Measurements from ENCODE around the gene RUSC1. TPM values are rescaled to one million over a fixed set of nuclear protein-coding genes. Genes with fewer than 3 reads are reported as not detected.

RUSC1 gene
- total RNA-seq, 1 experiment from 2014 or later, result 68.8 TPM

DNA sequence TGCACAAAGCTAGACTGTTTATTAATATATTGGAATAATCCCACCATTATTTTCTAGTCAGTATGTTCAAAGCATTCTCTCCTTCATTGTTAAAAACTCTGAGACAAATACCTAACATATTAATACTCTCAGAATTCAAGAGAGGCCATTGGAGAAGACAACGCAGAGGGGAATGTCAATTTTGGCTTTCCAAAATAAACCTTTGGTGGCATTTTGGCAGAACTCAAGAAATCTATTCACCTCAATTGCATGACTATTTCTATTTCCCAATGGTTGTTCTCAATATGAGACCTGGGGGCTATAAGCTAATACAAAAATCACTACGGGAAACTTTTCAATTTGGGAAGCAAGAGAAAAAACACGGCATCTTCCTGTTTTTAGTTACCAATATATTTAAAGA, 58.5 kb downstream of the RUSC1 start:
- TF ChIP-seq, protein P1, sequence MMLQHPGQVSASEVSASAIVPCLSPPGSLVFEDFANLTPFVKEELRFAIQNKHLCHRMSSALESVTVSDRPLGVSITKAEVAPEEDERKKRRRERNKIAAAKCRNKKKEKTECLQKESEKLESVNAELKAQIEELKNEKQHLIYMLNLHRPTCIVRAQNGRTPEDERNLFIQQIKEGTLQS (CRISPR knock-in tag; conservative IDR thresholded peaks at IDR 0.05), result no peak
- TF ChIP-seq, protein P2, sequence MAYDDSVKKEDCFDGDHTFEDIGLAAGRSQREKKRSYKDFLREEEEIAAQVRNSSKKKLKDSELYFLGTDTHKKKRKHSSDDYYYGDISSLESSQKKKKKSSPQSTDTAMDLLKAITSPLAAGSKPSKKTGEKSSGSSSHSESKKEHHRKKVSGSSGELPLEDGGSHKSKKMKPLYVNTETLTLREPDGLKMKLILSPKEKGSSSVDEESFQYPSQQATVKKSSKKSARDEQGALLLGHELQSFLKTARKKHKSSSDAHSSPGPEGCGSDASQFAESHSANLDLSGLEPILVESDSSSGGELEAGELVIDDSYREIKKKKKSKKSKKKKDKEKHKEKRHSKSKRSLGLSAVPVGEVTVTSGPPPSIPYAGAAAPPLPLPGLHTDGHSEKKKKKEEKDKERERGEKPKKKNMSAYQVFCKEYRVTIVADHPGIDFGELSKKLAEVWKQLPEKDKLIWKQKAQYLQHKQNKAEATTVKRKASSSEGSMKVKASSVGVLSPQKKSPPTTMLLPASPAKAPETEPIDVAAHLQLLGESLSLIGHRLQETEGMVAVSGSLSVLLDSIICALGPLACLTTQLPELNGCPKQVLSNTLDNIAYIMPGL (CRISPR knock-in tag; IDR thresholded peaks at IDR 0.05), result no peak
- no peak for TF ChIP-seq NFE2L1 (CRISPR knock-in tag; IDR thresholded peaks at IDR 0.05)
- TF ChIP-seq ZNF263 (CRISPR knock-in tag; IDR thresholded peaks at IDR 0.05; ENCODE audit: low read depth), result no peak
- TF ChIP-seq, protein P3, sequence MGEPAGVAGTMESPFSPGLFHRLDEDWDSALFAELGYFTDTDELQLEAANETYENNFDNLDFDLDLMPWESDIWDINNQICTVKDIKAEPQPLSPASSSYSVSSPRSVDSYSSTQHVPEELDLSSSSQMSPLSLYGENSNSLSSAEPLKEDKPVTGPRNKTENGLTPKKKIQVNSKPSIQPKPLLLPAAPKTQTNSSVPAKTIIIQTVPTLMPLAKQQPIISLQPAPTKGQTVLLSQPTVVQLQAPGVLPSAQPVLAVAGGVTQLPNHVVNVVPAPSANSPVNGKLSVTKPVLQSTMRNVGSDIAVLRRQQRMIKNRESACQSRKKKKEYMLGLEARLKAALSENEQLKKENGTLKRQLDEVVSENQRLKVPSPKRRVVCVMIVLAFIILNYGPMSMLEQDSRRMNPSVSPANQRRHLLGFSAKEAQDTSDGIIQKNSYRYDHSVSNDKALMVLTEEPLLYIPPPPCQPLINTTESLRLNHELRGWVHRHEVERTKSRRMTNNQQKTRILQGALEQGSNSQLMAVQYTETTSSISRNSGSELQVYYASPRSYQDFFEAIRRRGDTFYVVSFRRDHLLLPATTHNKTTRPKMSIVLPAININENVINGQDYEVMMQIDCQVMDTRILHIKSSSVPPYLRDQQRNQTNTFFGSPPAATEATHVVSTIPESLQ (CRISPR knock-in tag; IDR thresholded peaks at IDR 0.05), result no peak
- TF ChIP-seq MYBL2 (CRISPR knock-in tag; IDR thresholded peaks at IDR 0.05), result no peak
- TF ChIP-seq ZNF423 (CRISPR knock-in tag; IDR thresholded peaks at IDR 0.05), result no peak
- TF ChIP-seq, protein P4, sequence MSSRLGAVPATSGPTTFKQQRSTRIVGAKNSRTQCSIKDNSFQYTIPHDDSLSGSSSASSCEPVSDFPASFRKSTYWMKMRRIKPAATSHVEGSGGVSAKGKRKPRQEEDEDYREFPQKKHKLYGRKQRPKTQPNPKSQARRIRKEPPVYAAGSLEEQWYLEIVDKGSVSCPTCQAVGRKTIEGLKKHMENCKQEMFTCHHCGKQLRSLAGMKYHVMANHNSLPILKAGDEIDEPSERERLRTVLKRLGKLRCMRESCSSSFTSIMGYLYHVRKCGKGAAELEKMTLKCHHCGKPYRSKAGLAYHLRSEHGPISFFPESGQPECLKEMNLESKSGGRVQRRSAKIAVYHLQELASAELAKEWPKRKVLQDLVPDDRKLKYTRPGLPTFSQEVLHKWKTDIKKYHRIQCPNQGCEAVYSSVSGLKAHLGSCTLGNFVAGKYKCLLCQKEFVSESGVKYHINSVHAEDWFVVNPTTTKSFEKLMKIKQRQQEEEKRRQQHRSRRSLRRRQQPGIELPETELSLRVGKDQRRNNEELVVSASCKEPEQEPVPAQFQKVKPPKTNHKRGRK (CRISPR knock-in tag; IDR thresholded peaks at IDR 0.05; ENCODE audit: borderline replicate concordance), result no peak
- no peak for TF ChIP-seq ZNF317 (CRISPR knock-in tag; IDR thresholded peaks at IDR 0.05; ENCODE audit: borderline replicate concordance, low read depth)
- TF ChIP-seq, protein P5, sequence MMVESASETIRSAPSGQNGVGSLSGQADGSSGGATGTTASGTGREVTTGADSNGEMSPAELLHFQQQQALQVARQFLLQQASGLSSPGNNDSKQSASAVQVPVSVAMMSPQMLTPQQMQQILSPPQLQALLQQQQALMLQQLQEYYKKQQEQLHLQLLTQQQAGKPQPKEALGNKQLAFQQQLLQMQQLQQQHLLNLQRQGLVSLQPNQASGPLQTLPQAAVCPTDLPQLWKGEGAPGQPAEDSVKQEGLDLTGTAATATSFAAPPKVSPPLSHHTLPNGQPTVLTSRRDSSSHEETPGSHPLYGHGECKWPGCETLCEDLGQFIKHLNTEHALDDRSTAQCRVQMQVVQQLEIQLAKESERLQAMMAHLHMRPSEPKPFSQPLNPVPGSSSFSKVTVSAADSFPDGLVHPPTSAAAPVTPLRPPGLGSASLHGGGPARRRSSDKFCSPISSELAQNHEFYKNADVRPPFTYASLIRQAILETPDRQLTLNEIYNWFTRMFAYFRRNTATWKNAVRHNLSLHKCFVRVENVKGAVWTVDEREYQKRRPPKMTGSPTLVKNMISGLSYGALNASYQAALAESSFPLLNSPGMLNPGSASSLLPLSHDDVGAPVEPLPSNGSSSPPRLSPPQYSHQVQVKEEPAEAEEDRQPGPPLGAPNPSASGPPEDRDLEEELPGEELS (CRISPR knock-in tag; IDR thresholded peaks at IDR 0.05), result no peak
- ChIA-PET POLR2A (no interaction called here), CTCF (no interaction called here)
- DNase-seq (ENCODE audit: low spot score) (no peak), ATAC-seq (no peak)
- no peaks in the 10 kb centered on the region; the same call in 1 of the 2 replicates for H3K9me3 Mint-ChIP-seq
- H3K27ac Mint-ChIP-seq, result no peak overlapping the region
- H3K4me3 Mint-ChIP-seq, result no peak overlapping the region
- peaks cover 33% of the 10 kb centered on the region for H3K36me3 Mint-ChIP-seq
- no peaks in the 10 kb centered on the region for H3K27me3 Mint-ChIP-seq (ENCODE audit: low read depth)
- peaks cover 9% of the 10 kb centered on the region for H3K4me1 Mint-ChIP-seq

DNA sequence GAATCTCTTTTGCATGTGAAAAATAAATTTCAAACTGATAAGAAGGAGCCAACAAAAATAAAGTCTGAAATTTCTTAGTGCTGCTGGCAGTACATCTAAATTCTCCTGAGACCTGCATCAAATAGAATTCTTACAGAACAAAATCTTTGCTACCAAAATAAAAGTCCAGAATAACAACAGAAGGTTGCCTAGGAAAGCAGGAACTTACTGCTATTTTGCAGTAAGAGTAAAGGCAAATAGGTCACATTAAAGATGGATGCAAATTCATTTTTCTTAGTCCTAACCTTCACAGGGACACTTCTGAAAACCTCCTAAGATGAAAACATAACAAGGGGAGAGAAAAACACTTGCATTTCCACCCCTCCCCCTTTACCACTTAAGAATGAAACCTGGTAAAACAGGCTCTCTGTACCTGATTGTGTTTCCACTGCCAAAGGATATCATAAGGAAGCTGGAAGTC, 59.0 kb downstream of the RUSC1 start:
- TF ChIP-seq, protein P6, sequence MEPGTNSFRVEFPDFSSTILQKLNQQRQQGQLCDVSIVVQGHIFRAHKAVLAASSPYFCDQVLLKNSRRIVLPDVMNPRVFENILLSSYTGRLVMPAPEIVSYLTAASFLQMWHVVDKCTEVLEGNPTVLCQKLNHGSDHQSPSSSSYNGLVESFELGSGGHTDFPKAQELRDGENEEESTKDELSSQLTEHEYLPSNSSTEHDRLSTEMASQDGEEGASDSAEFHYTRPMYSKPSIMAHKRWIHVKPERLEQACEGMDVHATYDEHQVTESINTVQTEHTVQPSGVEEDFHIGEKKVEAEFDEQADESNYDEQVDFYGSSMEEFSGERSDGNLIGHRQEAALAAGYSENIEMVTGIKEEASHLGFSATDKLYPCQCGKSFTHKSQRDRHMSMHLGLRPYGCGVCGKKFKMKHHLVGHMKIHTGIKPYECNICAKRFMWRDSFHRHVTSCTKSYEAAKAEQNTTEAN (CRISPR knock-in tag; IDR thresholded peaks at IDR 0.05), result no peak
- TF ChIP-seq, protein P7, sequence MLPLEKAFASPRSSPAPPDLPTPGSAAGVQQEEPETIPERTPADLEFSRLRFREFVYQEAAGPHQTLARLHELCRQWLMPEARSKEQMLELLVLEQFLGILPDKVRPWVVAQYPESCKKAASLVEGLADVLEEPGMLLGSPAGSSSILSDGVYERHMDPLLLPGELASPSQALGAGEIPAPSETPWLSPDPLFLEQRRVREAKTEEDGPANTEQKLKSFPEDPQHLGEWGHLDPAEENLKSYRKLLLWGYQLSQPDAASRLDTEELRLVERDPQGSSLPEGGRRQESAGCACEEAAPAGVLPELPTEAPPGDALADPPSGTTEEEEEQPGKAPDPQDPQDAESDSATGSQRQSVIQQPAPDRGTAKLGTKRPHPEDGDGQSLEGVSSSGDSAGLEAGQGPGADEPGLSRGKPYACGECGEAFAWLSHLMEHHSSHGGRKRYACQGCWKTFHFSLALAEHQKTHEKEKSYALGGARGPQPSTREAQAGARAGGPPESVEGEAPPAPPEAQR (CRISPR knock-in tag; IDR thresholded peaks at IDR 0.05), result no peak
- TF ChIP-seq, protein P8, sequence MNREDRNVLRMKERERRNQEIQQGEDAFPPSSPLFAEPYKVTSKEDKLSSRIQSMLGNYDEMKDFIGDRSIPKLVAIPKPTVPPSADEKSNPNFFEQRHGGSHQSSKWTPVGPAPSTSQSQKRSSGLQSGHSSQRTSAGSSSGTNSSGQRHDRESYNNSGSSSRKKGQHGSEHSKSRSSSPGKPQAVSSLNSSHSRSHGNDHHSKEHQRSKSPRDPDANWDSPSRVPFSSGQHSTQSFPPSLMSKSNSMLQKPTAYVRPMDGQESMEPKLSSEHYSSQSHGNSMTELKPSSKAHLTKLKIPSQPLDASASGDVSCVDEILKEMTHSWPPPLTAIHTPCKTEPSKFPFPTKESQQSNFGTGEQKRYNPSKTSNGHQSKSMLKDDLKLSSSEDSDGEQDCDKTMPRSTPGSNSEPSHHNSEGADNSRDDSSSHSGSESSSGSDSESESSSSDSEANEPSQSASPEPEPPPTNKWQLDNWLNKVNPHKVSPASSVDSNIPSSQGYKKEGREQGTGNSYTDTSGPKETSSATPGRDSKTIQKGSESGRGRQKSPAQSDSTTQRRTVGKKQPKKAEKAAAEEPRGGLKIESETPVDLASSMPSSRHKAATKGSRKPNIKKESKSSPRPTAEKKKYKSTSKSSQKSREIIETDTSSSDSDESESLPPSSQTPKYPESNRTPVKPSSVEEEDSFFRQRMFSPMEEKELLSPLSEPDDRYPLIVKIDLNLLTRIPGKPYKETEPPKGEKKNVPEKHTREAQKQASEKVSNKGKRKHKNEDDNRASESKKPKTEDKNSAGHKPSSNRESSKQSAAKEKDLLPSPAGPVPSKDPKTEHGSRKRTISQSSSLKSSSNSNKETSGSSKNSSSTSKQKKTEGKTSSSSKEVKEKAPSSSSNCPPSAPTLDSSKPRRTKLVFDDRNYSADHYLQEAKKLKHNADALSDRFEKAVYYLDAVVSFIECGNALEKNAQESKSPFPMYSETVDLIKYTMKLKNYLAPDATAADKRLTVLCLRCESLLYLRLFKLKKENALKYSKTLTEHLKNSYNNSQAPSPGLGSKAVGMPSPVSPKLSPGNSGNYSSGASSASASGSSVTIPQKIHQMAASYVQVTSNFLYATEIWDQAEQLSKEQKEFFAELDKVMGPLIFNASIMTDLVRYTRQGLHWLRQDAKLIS (CRISPR knock-in tag; IDR thresholded peaks at IDR 0.05; ENCODE audit: borderline replicate concordance), result no peak
- TF ChIP-seq KAT7 (CRISPR knock-in tag; IDR thresholded peaks at IDR 0.05; ENCODE audit: borderline replicate concordance), result no peak
- ATAC-seq, result no peak
- POLR2A ChIA-PET, result no interaction called here
- H3K27ac Mint-ChIP-seq, result peak overlapping the region; percentile 9; the same call in 1 of the 2 replicates
- no peak overlapping the region for H3K4me3 Mint-ChIP-seq
- peaks cover 33% of the 10 kb centered on the region for H3K36me3 Mint-ChIP-seq
- DNase-seq (ENCODE audit: low spot score), result no peak
- H3K9me3 Mint-ChIP-seq, result no peaks in the 10 kb centered on the region; the same call in 1 of the 2 replicates
- CTCF ChIA-PET, result no interaction called here
- no peaks in the 10 kb centered on the region for H3K27me3 Mint-ChIP-seq (ENCODE audit: low read depth)
- H3K4me1 Mint-ChIP-seq, result peaks cover 9% of the 10 kb centered on the region

Measured in WTC11 (cell line).